HepG2 (cell line): ENCODE results near the gene ZNF79. TPM values are rescaled to one million over a fixed set of nuclear protein-coding genes. Genes with fewer than 3 reads are reported as not detected.

Experiments
- EEA1 ChIP-seq: sonication (generic); formaldehyde crosslinking; IDR thresholded peaks from 2 replicates; pipeline ENCODE4 v1.5.1; 2020; ENCODE audit warnings: mild to moderate bottlenecking, missing genetic modification reagents, borderline replicate concordance
- JARID2 ChIP-seq: sonication (generic); formaldehyde crosslinking; IDR thresholded peaks from 2 replicates; pipeline ENCODE4 v1.8.1; 2023; ENCODE audit warnings: missing genetic modification reagents, inconsistent platforms; ENCODE audit not compliant: insufficient replicate concordance
- KDM2A ChIP-seq: sonication (generic); formaldehyde crosslinking; IDR thresholded peaks from 2 replicates; pipeline ENCODE4 v1.4.0; 2020; ENCODE audit warnings: low read depth, missing genetic modification reagents, borderline replicate concordance
- MAFK ChIP-seq, 2 experiments: IDR thresholded peaks in 1 of 2; conservative IDR thresholded peaks in 1 of 2; 2 replicates each; pipeline ENCODE4 v1.6.1; 2011; ENCODE audit warnings: improper control_type of control experiment in 2 of 2, low read length in 2 of 2
- MED1 ChIP-seq: sonication (generic); formaldehyde crosslinking; IDR thresholded peaks from 2 replicates; pipeline ENCODE4 v1.4.0; 2020; ENCODE audit warnings: missing genetic modification reagents
- MED13 ChIP-seq: sonication (generic); formaldehyde crosslinking; IDR thresholded peaks from 2 replicates; pipeline ENCODE4 v1.5.0; 2020; ENCODE audit warnings: missing genetic modification reagents
- NPAS2 ChIP-seq: sonication (generic); formaldehyde crosslinking; IDR thresholded peaks from 2 replicates; pipeline ENCODE4 v1.8.0; 2022; ENCODE audit warnings: mild to moderate bottlenecking, missing genetic modification reagents, borderline replicate concordance
- RARA ChIP-seq: IDR thresholded peaks from 2 replicates; pipeline ENCODE4 v1.6.1; 2016; ENCODE audit warnings: missing genetic modification reagents, missing compliant biosample characterization
- RBM22 ChIP-seq: fragments of 200-400 bp; formaldehyde crosslinking; optimal IDR thresholded peaks from 2 replicates; pipeline ENCODE3; 2017; ENCODE audit warnings: mild to moderate bottlenecking, low read length, moderate library complexity
- RFX1 ChIP-seq: fragments of 450-650 bp; IDR thresholded peaks from 2 replicates; pipeline ENCODE4 v1.6.1; 2017
- SOX6 ChIP-seq, 2 experiments: fragments of 450-650 bp in 1 of 2; sonication (generic) in 1 of 2; formaldehyde crosslinking in 1 of 2; IDR thresholded peaks; 2 replicates each; pipeline versions ENCODE4 v1.4.0 to v1.6.1; 2017 to 2020; ENCODE audit warnings: antibody characterized with exemption in 1 of 2, mild to moderate bottlenecking in 1 of 2, missing genetic modification reagents in 1 of 2
- XRCC5 ChIP-seq: fragments of 200-400 bp; formaldehyde crosslinking; optimal IDR thresholded peaks from 2 replicates; pipeline ENCODE3; 2017; ENCODE audit warnings: mild to moderate bottlenecking, low read length
- ZFP36L1 ChIP-seq: sonication (generic); formaldehyde crosslinking; IDR thresholded peaks from 2 replicates; pipeline ENCODE4 v1.8.0; 2022; ENCODE audit warnings: mild to moderate bottlenecking, missing genetic modification reagents, moderate library complexity
- ZNF225 ChIP-seq: sonication (generic); formaldehyde crosslinking; IDR thresholded peaks from 2 replicates; pipeline ENCODE4 v1.4.0; 2020; ENCODE audit warnings: mild to moderate bottlenecking, missing genetic modification reagents
- ZNF430 ChIP-seq: sonication (generic); formaldehyde crosslinking; IDR thresholded peaks from 2 replicates; pipeline ENCODE4 v1.9.0; 2021; ENCODE audit warnings: mild to moderate bottlenecking, missing genetic modification reagents
- ZNF556 ChIP-seq: sonication (generic); formaldehyde crosslinking; IDR thresholded peaks from 2 replicates; pipeline ENCODE4 v1.4.0; 2020; ENCODE audit warnings: mild to moderate bottlenecking, missing genetic modification reagents, borderline replicate concordance
- ZNF562 ChIP-seq: sonication (generic); formaldehyde crosslinking; IDR thresholded peaks from 2 replicates; pipeline ENCODE4 v1.8.0; 2022; ENCODE audit warnings: missing genetic modification reagents, borderline replicate concordance
- ZNF720 ChIP-seq: sonication (generic); formaldehyde crosslinking; IDR thresholded peaks from 2 replicates; pipeline ENCODE4 v1.4.0; 2020; ENCODE audit warnings: missing genetic modification reagents
- polyA plus RNA-seq, 8 experiments: library from polyadenylated mRNA; depleted of rRNA in 3 of 8; stranded (reverse) in 7 of 8; unstranded in 1 of 8; fragments of >200 nt; fragmentation: Illumina TruSeq in 4 of 8; extraction: Trizol in 4 of 8; gene quantifications; 2 replicates each; pipeline versions ENCODE4 v1.2.1 to v1.2.3, GENCODE V29; 2011 to 2016; ENCODE audit warnings: low read depth in 4 of 8, missing spikeins in 1 of 8, mixed read lengths in 1 of 8; ENCODE audit not compliant: insufficient read depth in 1 of 8
- total RNA-seq, 5 experiments: library from RNA; depleted of rRNA; stranded (reverse); fragments of >200 nt; fragmentation: Illumina TruSeq; extraction: Trizol; gene quantifications; 2 replicates each; pipeline ENCODE4 v1.2.3, GENCODE V29; 2016; ENCODE audit warnings: low read depth in 1 of 5
- TF ChIP-seq, protein P1 (sequence below): sonication (generic); formaldehyde crosslinking; IDR thresholded peaks from 2 replicates; pipeline ENCODE4 v1.4.0; 2020; ENCODE audit warnings: missing genetic modification reagents
- TF ChIP-seq, protein P2 (sequence below): sonication (generic); formaldehyde crosslinking; IDR thresholded peaks from 2 replicates; pipeline ENCODE4 v1.4.0; 2020; ENCODE audit warnings: missing genetic modification reagents
- TF ChIP-seq, protein P3 (sequence below): sonication (generic); formaldehyde crosslinking; IDR thresholded peaks from 2 replicates; pipeline ENCODE4 v1.8.0; 2023; ENCODE audit warnings: mild to moderate bottlenecking, missing genetic modification reagents
- TF ChIP-seq, protein P4 (sequence below): sonication (generic); formaldehyde crosslinking; IDR thresholded peaks from 2 replicates; pipeline ENCODE4 v1.4.0; 2020; ENCODE audit warnings: missing genetic modification reagents, mild to moderate bottlenecking, borderline replicate concordance

The ZNF79 gene
- total and polyA plus RNA-seq, 2 of the 13 experiments (the other 11 are each of a cell fraction or from before 2014, with no cell fraction given) = 3.7 to 8.1 TPM

DNA sequence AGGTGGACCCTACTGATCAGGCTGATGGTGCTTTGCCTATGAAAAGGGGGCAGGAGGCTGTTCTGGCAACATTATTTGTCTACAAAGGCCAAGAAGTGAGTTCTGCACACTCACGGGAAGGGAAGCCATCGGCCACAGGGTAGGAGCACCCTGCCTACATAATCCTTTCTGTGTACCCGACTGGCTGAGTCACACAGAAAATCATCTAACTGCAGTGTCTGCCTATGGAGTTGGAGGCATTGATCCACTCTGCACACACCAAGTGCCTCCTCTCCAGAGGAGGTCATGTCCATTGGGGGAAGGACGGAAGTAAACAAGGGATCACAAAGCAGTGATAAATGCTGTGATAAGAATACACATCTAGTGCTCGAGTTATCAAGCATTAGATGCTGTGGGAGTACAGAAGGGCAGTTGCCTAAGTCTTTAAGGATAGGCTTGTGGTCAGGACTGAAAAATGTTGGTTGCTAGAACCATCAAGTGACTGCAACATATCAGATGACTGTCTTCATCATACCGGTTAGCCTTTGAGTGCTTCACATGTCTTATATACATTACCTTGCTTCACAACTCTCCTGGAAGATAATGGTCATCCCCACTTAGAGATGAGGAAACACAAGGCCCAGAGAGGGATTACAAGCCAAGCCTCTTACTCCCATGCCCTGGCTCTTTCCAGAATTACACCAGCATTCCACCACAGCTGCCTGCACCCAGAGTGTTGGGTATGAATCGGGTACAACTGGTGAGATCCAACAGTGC is 28.5 kb upstream of the ZNF79 start (continued):
- no peak for TF ChIP-seq SOX6 (IDR thresholded peaks at IDR 0.05)
- TF ChIP-seq SOX6 (CRISPR knock-in tag; IDR thresholded peaks at IDR 0.05) = peak; percentile 69
- TF ChIP-seq, protein P1, sequence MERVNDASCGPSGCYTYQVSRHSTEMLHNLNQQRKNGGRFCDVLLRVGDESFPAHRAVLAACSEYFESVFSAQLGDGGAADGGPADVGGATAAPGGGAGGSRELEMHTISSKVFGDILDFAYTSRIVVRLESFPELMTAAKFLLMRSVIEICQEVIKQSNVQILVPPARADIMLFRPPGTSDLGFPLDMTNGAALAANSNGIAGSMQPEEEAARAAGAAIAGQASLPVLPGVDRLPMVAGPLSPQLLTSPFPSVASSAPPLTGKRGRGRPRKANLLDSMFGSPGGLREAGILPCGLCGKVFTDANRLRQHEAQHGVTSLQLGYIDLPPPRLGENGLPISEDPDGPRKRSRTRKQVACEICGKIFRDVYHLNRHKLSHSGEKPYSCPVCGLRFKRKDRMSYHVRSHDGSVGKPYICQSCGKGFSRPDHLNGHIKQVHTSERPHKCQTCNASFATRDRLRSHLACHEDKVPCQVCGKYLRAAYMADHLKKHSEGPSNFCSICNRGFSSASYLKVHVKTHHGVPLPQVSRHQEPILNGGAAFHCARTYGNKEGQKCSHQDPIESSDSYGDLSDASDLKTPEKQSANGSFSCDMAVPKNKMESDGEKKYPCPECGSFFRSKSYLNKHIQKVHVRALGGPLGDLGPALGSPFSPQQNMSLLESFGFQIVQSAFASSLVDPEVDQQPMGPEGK = peak; percentile 21; the same call in 1 of the 2 replicates
- TF ChIP-seq ZNF430 (CRISPR knock-in tag) = no peak
- TF ChIP-seq, protein P2, sequence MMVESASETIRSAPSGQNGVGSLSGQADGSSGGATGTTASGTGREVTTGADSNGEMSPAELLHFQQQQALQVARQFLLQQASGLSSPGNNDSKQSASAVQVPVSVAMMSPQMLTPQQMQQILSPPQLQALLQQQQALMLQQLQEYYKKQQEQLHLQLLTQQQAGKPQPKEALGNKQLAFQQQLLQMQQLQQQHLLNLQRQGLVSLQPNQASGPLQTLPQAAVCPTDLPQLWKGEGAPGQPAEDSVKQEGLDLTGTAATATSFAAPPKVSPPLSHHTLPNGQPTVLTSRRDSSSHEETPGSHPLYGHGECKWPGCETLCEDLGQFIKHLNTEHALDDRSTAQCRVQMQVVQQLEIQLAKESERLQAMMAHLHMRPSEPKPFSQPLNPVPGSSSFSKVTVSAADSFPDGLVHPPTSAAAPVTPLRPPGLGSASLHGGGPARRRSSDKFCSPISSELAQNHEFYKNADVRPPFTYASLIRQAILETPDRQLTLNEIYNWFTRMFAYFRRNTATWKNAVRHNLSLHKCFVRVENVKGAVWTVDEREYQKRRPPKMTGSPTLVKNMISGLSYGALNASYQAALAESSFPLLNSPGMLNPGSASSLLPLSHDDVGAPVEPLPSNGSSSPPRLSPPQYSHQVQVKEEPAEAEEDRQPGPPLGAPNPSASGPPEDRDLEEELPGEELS (CRISPR knock-in tag) = peak; percentile 71
- no peak for TF ChIP-seq ZNF562 (CRISPR knock-in tag)
- peak; percentile 92 for TF ChIP-seq RARA (CRISPR knock-in tag)
- no peak for TF ChIP-seq ZNF720 (CRISPR knock-in tag)
- peak; percentile 21 for TF ChIP-seq JARID2 (CRISPR knock-in tag)
- TF ChIP-seq, protein P3, sequence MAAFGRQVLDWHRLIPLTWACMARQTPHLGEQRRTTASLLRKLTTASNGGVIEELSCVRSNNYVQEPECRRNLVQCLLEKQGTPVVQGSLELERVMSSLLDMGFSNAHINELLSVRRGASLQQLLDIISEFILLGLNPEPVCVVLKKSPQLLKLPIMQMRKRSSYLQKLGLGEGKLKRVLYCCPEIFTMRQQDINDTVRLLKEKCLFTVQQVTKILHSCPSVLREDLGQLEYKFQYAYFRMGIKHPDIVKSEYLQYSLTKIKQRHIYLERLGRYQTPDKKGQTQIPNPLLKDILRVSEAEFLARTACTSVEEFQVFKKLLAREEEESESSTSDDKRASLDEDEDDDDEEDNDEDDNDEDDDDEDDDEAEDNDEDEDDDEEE (CRISPR knock-in tag) = no peak
- TF ChIP-seq XRCC5 = peak; percentile 38
- TF ChIP-seq NPAS2 (CRISPR knock-in tag) = no peak
- no peak for TF ChIP-seq ZNF225
- peak; percentile 54; the same call in 1 of the 2 replicates for TF ChIP-seq KDM2A (CRISPR knock-in tag)
- TF ChIP-seq RFX1 = no peak
- no peak for TF ChIP-seq MED13 (CRISPR knock-in tag)
- peak; percentile 66 for TF ChIP-seq MED1 (CRISPR knock-in tag)
- TF ChIP-seq, protein P4, sequence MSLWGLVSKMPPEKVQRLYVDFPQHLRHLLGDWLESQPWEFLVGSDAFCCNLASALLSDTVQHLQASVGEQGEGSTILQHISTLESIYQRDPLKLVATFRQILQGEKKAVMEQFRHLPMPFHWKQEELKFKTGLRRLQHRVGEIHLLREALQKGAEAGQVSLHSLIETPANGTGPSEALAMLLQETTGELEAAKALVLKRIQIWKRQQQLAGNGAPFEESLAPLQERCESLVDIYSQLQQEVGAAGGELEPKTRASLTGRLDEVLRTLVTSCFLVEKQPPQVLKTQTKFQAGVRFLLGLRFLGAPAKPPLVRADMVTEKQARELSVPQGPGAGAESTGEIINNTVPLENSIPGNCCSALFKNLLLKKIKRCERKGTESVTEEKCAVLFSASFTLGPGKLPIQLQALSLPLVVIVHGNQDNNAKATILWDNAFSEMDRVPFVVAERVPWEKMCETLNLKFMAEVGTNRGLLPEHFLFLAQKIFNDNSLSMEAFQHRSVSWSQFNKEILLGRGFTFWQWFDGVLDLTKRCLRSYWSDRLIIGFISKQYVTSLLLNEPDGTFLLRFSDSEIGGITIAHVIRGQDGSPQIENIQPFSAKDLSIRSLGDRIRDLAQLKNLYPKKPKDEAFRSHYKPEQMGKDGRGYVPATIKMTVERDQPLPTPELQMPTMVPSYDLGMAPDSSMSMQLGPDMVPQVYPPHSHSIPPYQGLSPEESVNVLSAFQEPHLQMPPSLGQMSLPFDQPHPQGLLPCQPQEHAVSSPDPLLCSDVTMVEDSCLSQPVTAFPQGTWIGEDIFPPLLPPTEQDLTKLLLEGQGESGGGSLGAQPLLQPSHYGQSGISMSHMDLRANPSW (CRISPR knock-in tag) = no peak; the same call in 1 of the 2 replicates
- TF ChIP-seq RBM22 = no peak
- TF ChIP-seq EEA1 (CRISPR knock-in tag) = no peak
- peak; percentile 47; the same call in 1 of the 2 replicates for TF ChIP-seq ZFP36L1 (CRISPR knock-in tag)
- TF ChIP-seq MAFK (conservative IDR thresholded peaks at IDR 0.05 in 1 of 2, IDR thresholded peaks at IDR 0.05 in 1 of 2; ENCODE audit: low read length in 2 of 2) = no peak
- TF ChIP-seq ZNF556 (CRISPR knock-in tag) = peak; percentile 69; the same call in 1 of the 2 replicates
